Adrenal gland (tissue), 12 donors: ENCODE results near the gene SNX32. TPM values are rescaled to one million over a fixed set of nuclear protein-coding genes. Genes with fewer than 3 reads are reported as not detected.
A peak's percentile ranks its signal among the peaks of the same experiment; 100 is the strongest.

Experiments
- DNase-seq, 7 donors: peaks; one replicate each; pipeline ENCODE4 v3.0.0-alpha.2; 2019 to 2020
- H3K27ac ChIP-seq, 5 donors: fragments of 200-600 bp; sonication (generic) in 4 of 5; 1 replicate in 3 of 5; 2 replicates in 2 of 5; pipeline versions ENCODE4 v1.5.1 to v1.8.0; 2016 to 2020; ENCODE audit warnings: mild to moderate bottlenecking in 1 of 5
- H3K27me3 ChIP-seq: fragments of 200-600 bp; 2 replicates; pipeline ENCODE4 v1.8.0; 2021
- H3K36me3 ChIP-seq, 2 donors: fragments of 200-600 bp; replicated peaks in 1 of 2; 1 replicate in 1 of 2; 2 replicates in 1 of 2; pipeline versions ENCODE4 v1.5.1 to v1.8.0; 2018 to 2022
- H3K4me1 ChIP-seq, 2 donors: fragments of 200-600 bp; replicated peaks in 1 of 2; 1 replicate in 1 of 2; 2 replicates in 1 of 2; pipeline versions ENCODE4 v1.5.1 to v1.8.0; 2018 to 2021
- H3K4me3 ChIP-seq, 4 donors: fragments of 200-600 bp; sonication (generic) in 3 of 4; one replicate each; pipeline ENCODE4 v1.5.1; 2016 to 2018
- H3K9me3 ChIP-seq, 3 donors: fragments of 200-600 bp; sonication (generic) in 1 of 3; replicated peaks in 1 of 3; 1 replicate in 2 of 3; 2 replicates in 1 of 3; pipeline versions ENCODE4 v1.5.1 to v1.8.0; 2016 to 2021
- CTCF ChIP-seq, 6 experiments: fragments of 450-650 bp in 4 of 6; fragments of 200-600 bp in 2 of 6; sonication (generic) in 1 of 6; IDR thresholded peaks; 1 replicate in 5 of 6; 2 replicates in 1 of 6; pipeline versions ENCODE4 v1.5.1 to v1.8.0; 2016 to 2021; ENCODE audit warnings: antibody characterized with exemption in 6 of 6, mild to moderate bottlenecking in 2 of 6, moderate library complexity in 1 of 6
- POLR2A ChIP-seq, 2 donors: fragments of 450-650 bp; IDR thresholded peaks; one replicate each; pipeline ENCODE4 v1.6.1; 2017; ENCODE audit warnings: antibody characterized with exemption in 2 of 2, mild to moderate bottlenecking in 2 of 2, moderate library complexity in 1 of 2
- WGBS, 4 donors: extraction: QIAGEN DNeasy Blood & Tissue Kit in 2 of 4; methylation state at CpG; one replicate each; pipeline versions ENCODE4 v1.1.5 to v1.1.7; 2013 to 2017; 5-methylcytosine and 5-hydroxymethylcytosine counted together
- intact Hi-C, 2 donors: fragments of 100-400 bp; cut with DNase I; formaldehyde crosslinking; loops; one replicate each; pipeline versions ENCODE4 v1.14.1 to v1.15.0; 2022 to 2023
- polyA plus RNA-seq, 3 donors: library from polyadenylated mRNA; stranded (reverse); fragments of 200-250 nt in 2 of 3; fragments of 350-450 nt in 1 of 3; fragmentation: Illumina TruSeq in 1 of 3; extraction: RNeasy Lipid Tissue Mini Kit (QIAGEN cat#74804) in 1 of 3; gene quantifications; one replicate each; pipeline ENCODE4 v1.2.3, GENCODE V29; 2013 to 2014
- total RNA-seq, 9 donors: library from RNA; depleted of rRNA in 4 of 9; stranded (reverse); fragments of >200 nt in 4 of 9; fragments of 120-200 nt in 1 of 9; fragmentation: NEBNext Ultra II Directional in 1 of 9; extraction: Animal tissue kit (Norgen Biotek cat#: 25700) in 1 of 9; gene quantifications; one replicate each; pipeline versions ENCODE4 v1.1.0 to v1.2.4, GENCODE V29; 2013 to 2023
- donor health status: healthy with polysubstance abuse.
- donor health status: Bipolar disorder and iron deficiency.
- donor health status: DM: yes; HTN: yes; CAD: no.
- donor health status: DM: no; HTN: no; CAD: no.
- donor health status: DM: no; HTN: no; CAD: no.
- donor health status: DM: yes; HTN: yes; CAD: no.

Gene SNX32
- total and polyA plus RNA-seq, 12 donors, result 0.11 to 1.2 (median 0.50) TPM; not detected in 3

GRCh38 chr11:65873318-65874156, 39.8 kb downstream of the SNX32 start:
- WGBS, 4 donors, result 7 to 24% (median 12%) methylated on average over 20 to 54 of the region's 54 CpGs
- TF ChIP-seq CTCF (IDR thresholded peaks at IDR 0.05), result no peak
- TF ChIP-seq POLR2A (IDR thresholded peaks at IDR 0.05), result peak in 1 of 2 donors; percentile 55
- intact Hi-C loops, result no loop called here
- Histone ChIP-seq H3K27ac (peak overlapping the region in 4 of 5 donors; percentile 41 to 93 (median 82)), H3K9me3 (no peaks in the 10 kb centered on the region), H3K4me1 (peaks cover 2 to 17% of the 10 kb centered on the region in 2 donors), H3K36me3 (peaks cover 0 to 4% of the 10 kb centered on the region in 2 donors), H3K4me3 (peak overlapping the region in 3 of 4 donors; percentile 30 to 61 (median 45)), H3K27me3 (no peaks in the 10 kb centered on the region)
- DNase-seq, result peak; percentile 93 to 96 (median 95)

- Histone ChIP-seq H3K4me1 (no peaks in the 10 kb centered on the region), H3K36me3 (peaks cover 0 to 25% of the 10 kb centered on the region in 2 donors), H3K4me3 (no peak within 1 kb of the TSS), H3K27ac (no peak within 1 kb of the TSS), H3K27me3 (no peaks in the 10 kb centered on the region), H3K9me3 (no peaks in the 10 kb centered on the region)
- TF ChIP-seq CTCF (IDR thresholded peaks at IDR 0.05) (no peak), POLR2A (IDR thresholded peaks at IDR 0.05) (no peak)
- WGBS, 4 donors, result 50 to 58% (median 52%) methylated on average over 6 to 7 of the region's 7 CpGs
- intact Hi-C loops, result loop anchor here (5.0 kb wide), 2 partner anchors 83 to 103 kb away; partner anchors contain the start of gene SART1 (in 1 of the 2)
- DNase-seq, result no peak
These were observed 45.9 kb downstream of the SNX32 start, which contains the start of gene CTSW for GRCh38 chr11:65879617-65880016. CTSW (plus strand) TSS chr11:65879837; CDS start chr11:65879855, 18 bp downstream.

- Histone ChIP-seq H3K27me3 (no peaks in the 10 kb centered on the region), H3K27ac (no peak overlapping the region), H3K4me3 (no peak overlapping the region), H3K4me1 (peaks cover 0 to 3% of the 10 kb centered on the region in 2 donors), H3K9me3 (no peaks in the 10 kb centered on the region), H3K36me3 (peaks cover 0 to 25% of the 10 kb centered on the region in 2 donors)
- no peak for DNase-seq
- WGBS, 4 donors, result 59 to 84% (median 67%) methylated on average over 3 to 7 of the region's 7 CpGs
- TF ChIP-seq POLR2A (IDR thresholded peaks at IDR 0.05) (no peak), CTCF (IDR thresholded peaks at IDR 0.05) (no peak)
- intact Hi-C loops, result loop anchor here (5.0 kb wide), 2 partner anchors 82 to 102 kb away; partner anchors contain the start of gene SART1 (in 1 of the 2)
These were observed 46.3 kb downstream of the SNX32 start for GRCh38 chr11:65880027-65880426.

- no peak for DNase-seq
- Histone ChIP-seq H3K27ac (no peak overlapping the region), H3K27me3 (no peaks in the 10 kb centered on the region), H3K4me3 (no peak overlapping the region), H3K9me3 (no peaks in the 10 kb centered on the region), H3K36me3 (peaks cover 0 to 32% of the 10 kb centered on the region in 2 donors), H3K4me1 (peaks cover 0 to 3% of the 10 kb centered on the region in 2 donors)
- TF ChIP-seq POLR2A (IDR thresholded peaks at IDR 0.05), result no peak
- TF ChIP-seq CTCF (IDR thresholded peaks at IDR 0.05), result no peak
- intact Hi-C loops, result loop anchor here (5.0 kb wide), 2 partner anchors 81 to 101 kb away; partner anchors contain the start of gene SART1 (in 1 of the 2)
- 65 to 76% (median 68%) methylated on average over 4 to 7 of the region's 7 CpGs for WGBS, 4 donors
These were observed 47.2 kb downstream of the SNX32 start for GRCh38 chr11:65880844-65881421.
